Choroid plexus epithelial cell (primary cell): ENCODE data around the gene HGS.

Experiments
- DNase-seq: peaks from one replicate; pipeline ENCODE4 v3.0.0-alpha.2; 2010; ENCODE audit warnings: low read depth
- H3K4me3 ChIP-seq: 2 replicates; pipeline ENCODE4 v1.5.1; 2011; ENCODE audit warnings: low read depth, mild to moderate bottlenecking, control low read depth, low read length, moderate library complexity
- CTCF ChIP-seq: conservative IDR thresholded peaks from 2 replicates; pipeline ENCODE4 v1.5.1; 2011; ENCODE audit warnings: low read depth, mild to moderate bottlenecking, control low read depth, inconsistent platforms, low read length, moderate library complexity

Gene HGS

DNA sequence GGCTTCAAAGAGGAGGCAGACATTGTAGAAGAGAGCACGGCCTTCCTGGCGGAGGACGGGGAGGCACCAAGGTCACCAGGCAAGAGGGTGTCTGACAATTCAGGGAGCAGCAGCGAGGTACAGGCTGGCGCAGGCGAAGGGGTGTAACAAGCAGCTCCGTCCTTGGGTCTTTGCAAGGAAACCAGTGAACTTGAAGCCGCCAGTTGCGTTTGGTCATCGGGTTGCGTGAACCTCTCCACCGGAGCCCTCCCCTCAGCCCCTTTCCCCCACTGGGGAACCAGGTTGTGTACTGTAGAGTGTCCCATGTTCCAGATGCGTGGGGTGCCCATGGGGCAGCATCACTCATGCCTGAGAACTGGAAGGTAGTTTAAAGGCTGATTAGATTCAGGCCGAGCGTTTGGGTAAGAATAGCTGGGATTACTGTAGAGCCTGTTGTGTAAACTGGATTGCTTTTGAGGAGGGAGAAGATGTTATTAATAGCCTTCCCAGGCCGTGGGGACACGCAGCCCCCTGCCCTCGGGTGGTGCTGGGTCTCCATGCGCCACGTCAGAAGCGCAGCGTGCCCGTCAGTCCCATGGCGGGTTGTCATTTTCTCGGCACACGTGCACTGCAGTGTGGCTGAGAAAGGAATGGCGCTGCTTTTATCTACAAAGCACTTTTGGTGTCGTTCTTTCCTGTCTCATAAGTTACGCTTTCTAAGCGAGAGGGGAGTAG is 21.9 kb downstream of the HGS start:
- no peak for TF ChIP-seq CTCF
- H3K4me3 ChIP-seq, result no peak overlapping the region
- DNase-seq, result no peak

GRCh38 chr17:81706232-81706611 is 22.4 kb downstream of the HGS start:
- no peak overlapping the region for H3K4me3 ChIP-seq
- no peak for DNase-seq
- no peak for TF ChIP-seq CTCF

- DNase-seq, result no peak
- no peak overlapping the region for H3K4me3 ChIP-seq
- no peak for TF ChIP-seq CTCF
Measured at GRCh38 chr17:81706757-81707624, 23.2 kb downstream of the HGS start.

DNA sequence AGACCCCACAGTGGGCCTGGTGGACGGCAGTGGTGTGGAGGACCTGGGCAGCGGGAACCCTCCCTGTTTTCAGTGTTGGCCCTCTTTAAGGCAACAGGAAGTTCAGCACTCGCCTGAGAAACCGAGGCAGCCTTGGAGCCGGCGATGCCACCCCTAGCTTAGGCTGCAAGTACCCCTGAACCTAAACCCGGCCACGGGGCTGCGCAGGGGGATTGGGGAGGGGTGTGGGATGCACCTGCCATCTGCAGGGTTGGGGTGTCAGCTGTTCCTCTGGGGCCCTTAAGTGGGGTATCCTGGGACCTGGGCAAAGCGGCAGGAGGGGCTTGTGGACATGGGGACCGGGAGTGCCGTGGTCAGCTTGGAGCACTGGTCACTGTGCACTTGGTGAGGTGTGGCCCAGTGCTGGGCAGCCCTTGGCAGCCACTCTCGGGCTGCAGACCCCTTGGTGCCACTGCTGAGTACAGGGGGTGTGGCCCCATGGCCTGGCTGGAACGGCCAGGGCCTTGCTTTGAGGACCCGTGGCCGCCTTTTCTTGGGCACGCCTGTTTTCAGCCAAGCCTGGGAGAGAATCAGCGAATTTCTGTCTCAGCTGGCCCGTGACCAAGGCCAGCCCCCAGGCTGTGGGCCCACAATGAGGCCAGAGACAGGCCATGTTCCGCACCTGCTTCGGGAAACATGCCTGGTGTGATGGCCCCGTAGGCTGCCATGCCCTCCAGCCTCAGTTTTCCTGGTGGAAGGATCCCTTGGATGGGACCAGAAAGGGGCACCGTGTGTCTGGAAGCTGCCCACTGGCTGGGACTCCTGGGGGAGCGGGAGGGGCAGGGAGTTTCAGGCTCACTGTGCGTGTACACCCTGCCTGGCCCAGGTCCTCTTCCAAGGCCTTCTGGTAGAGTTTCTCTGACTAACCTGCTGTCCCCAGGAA is 24.2 kb downstream of the HGS start:
- DNase-seq, result no peak
- no peak overlapping the region for H3K4me3 ChIP-seq
- TF ChIP-seq CTCF, result no peak

DNA sequence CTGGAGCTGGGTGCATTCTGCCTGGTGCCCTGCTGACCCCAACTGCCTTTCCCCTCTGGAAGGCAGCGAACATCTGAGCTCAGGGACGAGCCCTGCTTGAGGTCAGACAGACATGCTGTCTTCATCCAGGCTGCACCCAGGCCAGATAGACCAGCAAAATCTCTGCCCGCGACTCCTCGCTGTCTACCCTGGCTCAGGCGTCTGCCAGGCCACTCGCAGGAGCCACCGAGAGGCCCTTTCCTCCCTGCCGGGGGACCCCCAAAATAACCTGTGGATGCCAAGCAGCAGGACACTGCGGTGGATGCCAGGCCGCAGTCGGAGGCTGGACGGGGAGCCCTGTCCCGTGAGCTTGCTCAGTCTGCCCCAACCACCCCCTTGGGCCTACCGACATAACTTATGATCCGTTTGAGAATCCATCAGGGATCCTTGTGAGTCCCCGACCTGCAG is 25.0 kb downstream of the HGS start:
- H3K4me3 ChIP-seq, result no peak overlapping the region
- TF ChIP-seq CTCF, result no peak
- no peak for DNase-seq

DNA sequence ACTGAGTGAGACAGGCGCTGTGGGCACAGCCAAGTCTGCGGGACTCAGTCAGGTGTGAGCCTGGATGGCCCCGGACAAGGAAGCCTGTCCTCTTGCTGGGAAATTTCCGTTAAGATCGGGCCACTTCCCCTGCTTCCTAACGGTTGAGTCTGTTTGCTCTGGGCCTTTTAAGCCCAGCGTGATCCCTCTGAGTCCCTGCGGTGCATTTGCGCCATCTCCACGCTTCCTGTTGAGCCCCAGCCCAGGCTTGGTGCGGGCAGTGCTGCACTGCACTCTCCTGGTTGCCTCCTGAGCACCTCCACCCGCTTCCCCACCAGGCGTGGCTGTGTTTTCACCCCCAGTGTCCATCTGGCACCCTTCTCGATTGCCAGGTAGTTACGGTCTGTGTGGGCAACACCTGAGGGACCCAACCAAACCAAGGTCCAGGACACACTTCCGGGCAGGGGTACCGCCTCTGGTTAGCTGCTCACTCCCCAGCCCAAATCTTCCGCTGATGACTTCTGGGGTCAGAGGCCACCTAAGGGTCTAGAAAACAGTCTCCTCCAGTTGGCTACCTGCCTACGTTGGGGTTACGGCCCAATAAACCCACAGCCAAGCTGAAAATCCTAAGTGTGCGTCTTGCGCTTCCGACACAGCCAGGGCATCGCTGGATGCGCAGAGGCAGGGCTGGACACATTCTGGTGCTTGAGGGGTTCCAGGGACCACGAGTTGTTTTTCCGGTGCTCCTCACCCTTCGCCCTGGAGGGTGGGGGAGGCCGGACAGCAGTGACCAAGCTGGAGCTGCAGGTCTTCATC is 26.9 kb downstream of the HGS start:
- peak; percentile 59 for DNase-seq
- peak; percentile 11 for TF ChIP-seq CTCF
- peak overlapping the region; percentile 8 for H3K4me3 ChIP-seq
